Activated naive CD8-positive, alpha-beta T cell treated with anti-CD3 and anti-CD28 coated beads, Interleukin-2, amount 50 U/mL, for 24 hours (primary cell): ENCODE measurements around the gene ARID5B.

Source experiments
- ATAC-seq: fragments of 150-1000 bp; cut with Tn5 transposase; one replicate; pipeline ENCODE4 v1.10.0; 2021
- DNase-seq: peaks from one replicate; pipeline ENCODE4 v3.0.0; 2021
- H3K27ac Mint-ChIP-seq: one replicate; pipeline ENCODE4 v1.8.0; 2021; ENCODE audit warnings: mild to moderate bottlenecking, mixed read lengths
- H3K27me3 Mint-ChIP-seq: one replicate; pipeline ENCODE4 v1.8.0; 2021; ENCODE audit warnings: mixed read lengths
- H3K36me3 Mint-ChIP-seq: one replicate; pipeline ENCODE4 v1.8.0; 2021; ENCODE audit warnings: low read depth, mixed read lengths
- H3K4me1 Mint-ChIP-seq: one replicate; pipeline ENCODE4 v1.8.0; 2021; ENCODE audit warnings: mixed read lengths
- H3K4me3 Mint-ChIP-seq: one replicate; pipeline ENCODE4 v1.8.0; 2021; ENCODE audit warnings: mild to moderate bottlenecking, moderate library complexity, mixed read lengths
- H3K9me3 Mint-ChIP-seq: one replicate; pipeline ENCODE4 v1.8.0; 2021; ENCODE audit warnings: mixed read lengths

ARID5B gene

DNA sequence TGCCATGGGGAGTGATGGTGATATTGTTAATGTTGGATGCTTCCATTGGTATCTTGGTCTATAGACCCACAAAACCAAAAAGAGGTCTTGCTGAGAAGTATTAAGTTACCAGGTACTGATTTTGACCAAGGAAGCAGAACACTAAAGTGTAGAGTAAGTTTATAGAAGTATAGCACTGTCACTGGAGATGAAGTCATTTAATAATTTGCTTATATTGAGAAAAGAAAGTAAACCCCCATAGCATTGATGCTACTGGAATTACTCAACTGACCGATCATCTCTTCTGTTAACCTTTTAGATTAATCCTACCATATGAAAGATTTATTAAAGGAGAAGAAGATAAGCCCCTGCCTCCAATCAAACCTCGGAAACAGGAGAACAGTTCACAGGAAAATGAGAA, 183.9 kb downstream of the ARID5B start:
- Mint-ChIP-seq H3K9me3 (no peaks in the 10 kb centered on the region), H3K4me3 (no peak overlapping the region), H3K4me1 (peaks cover 64% of the 10 kb centered on the region), H3K36me3 (peaks cover 46% of the 10 kb centered on the region), H3K27me3 (no peaks in the 10 kb centered on the region), H3K27ac (peak overlapping the region; percentile 84)
- ATAC-seq (no peak), DNase-seq (no peak)

DNA sequence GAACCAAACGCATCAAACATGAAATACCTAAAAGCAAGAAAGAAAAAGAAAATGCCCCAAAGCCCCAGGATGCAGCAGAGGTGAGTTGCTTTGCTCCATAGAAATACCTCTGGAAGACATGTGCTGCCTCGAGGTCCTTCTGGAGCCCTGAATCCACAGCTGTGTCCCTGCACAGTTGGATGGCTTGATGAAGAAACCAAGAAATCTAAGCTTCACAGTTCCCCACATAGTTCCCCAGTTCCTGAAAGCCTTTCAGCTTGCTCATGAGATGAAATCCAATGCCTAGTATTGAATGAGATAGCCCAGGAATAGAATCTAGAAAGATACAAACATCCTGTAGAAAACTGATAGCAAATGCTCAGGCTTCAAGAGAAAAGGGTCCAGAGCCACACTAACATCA, 184.3 kb downstream of the ARID5B start:
- H3K36me3 Mint-ChIP-seq: peaks cover 50% of the 10 kb centered on the region
- H3K9me3 Mint-ChIP-seq: no peaks in the 10 kb centered on the region
- no peak overlapping the region for H3K4me3 Mint-ChIP-seq
- peak overlapping the region; percentile 84 for H3K27ac Mint-ChIP-seq
- ATAC-seq: no peak
- DNase-seq: no peak
- peaks cover 60% of the 10 kb centered on the region for H3K4me1 Mint-ChIP-seq
- H3K27me3 Mint-ChIP-seq: no peaks in the 10 kb centered on the region

DNA sequence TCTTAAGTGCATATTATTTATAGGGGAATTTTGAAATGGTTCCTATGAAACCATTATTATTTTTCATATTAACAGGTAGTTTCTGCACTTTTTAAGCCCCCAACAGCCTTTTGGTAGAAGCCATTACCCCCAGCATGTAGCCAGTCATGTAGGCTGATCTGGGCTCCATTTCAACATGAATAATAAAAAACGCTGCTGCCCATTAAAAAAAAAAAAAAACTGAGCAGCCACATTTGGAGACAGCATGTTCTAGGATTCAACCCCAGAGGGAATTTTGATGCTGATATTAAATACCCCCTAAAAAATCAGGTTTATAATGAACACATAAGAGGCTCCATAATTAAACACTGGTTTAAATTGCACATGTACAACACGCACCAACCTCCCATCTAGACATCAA, 185.8 kb downstream of the ARID5B start:
- Mint-ChIP-seq H3K4me3 (no peak overlapping the region), H3K27me3 (no peaks in the 10 kb centered on the region), H3K9me3 (no peaks in the 10 kb centered on the region), H3K36me3 (peaks cover 65% of the 10 kb centered on the region), H3K27ac (no peak overlapping the region), H3K4me1 (peaks cover 45% of the 10 kb centered on the region)
- no peak for ATAC-seq
- DNase-seq: no peak

DNA sequence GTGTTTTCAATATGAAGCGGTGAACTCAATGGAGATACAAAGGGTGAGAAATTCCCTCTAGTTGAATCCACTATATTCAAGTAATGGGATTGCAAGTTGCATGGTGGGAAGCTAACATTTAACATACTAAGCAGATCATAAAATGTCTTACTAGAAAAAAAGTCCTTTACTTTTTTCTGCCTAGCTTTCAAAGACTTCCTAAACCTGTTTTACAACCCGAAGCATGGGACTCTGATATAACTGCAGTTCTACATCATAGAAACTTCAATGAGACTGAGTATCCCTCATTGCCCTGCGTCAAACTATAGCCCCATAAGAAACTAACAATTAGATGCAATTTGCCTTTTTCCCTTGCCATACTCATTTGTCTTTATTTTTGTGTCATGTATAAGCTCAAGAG, 187.3 kb downstream of the ARID5B start:
- peaks cover 77% of the 10 kb centered on the region for H3K36me3 Mint-ChIP-seq

DNA sequence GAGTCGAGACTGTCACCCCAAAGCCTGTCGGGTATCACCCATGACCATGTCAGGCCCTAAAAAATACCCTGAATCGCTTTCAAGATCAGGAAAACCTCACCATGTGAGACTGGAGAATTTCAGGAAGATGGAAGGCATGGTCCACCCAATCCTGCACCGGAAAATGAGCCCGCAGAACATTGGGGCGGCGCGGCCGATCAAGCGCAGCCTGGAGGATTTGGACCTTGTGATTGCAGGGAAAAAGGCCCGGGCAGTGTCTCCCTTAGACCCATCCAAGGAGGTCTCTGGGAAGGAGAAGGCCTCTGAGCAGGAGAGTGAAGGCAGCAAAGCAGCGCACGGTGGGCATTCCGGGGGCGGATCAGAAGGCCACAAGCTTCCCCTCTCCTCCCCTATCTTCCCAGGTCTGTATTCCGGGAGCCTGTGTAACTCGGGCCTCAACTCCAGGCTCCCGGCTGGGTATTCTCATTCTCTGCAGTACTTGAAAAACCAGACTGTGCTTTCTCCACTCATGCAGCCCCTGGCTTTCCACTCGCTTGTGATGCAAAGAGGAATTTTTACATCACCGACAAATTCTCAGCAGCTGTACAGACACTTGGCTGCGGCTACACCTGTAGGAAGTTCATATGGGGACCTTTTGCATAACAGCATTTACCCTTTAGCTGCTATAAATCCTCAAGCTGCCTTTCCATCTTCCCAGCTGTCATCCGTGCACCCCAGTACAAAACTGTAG, 191.0 kb downstream of the ARID5B start:
- Mint-ChIP-seq H3K4me3 (no peak overlapping the region), H3K36me3 (peaks cover 84% of the 10 kb centered on the region), H3K4me1 (peaks cover 11% of the 10 kb centered on the region), H3K27me3 (no peaks in the 10 kb centered on the region), H3K9me3 (no peaks in the 10 kb centered on the region), H3K27ac (no peak overlapping the region)
- ATAC-seq (no peak), DNase-seq (no peak)

More for the DNA sequence above, 187.3 kb downstream of the ARID5B start:
- H3K27me3 Mint-ChIP-seq: no peaks in the 10 kb centered on the region
- no peak for DNase-seq
- peaks cover 30% of the 10 kb centered on the region for H3K4me1 Mint-ChIP-seq
- no peak overlapping the region for H3K4me3 Mint-ChIP-seq
- no peak for ATAC-seq
- no peaks in the 10 kb centered on the region for H3K9me3 Mint-ChIP-seq
- peak overlapping the region; percentile 9 for H3K27ac Mint-ChIP-seq

DNA sequence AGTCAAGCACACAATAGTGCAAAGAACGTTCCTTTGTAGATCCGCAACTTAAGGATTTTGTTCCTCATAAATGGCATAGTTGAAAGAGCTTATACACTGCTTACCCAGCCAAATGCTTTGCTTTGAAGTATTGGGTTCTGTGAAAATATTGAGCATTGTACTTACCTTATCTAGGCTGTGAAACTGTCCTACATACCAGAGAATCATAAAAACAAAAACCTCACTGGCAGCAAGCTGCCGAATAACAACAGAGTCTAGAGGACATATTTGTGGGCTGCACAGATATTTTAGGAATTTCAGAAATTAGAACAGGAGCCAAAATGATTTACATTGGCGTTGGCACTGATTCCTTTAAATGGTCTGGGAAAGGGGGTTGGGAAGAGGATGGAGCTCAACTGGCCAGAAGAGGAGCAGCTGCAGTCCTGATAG, 192.4 kb downstream of the ARID5B start:
- H3K27ac Mint-ChIP-seq: no peak overlapping the region
- no peaks in the 10 kb centered on the region for H3K9me3 Mint-ChIP-seq
- peaks cover 3% of the 10 kb centered on the region for H3K4me1 Mint-ChIP-seq
- no peak for ATAC-seq
- H3K4me3 Mint-ChIP-seq: no peak overlapping the region
- no peak for DNase-seq
- peaks cover 75% of the 10 kb centered on the region for H3K36me3 Mint-ChIP-seq
- H3K27me3 Mint-ChIP-seq: no peaks in the 10 kb centered on the region

DNA sequence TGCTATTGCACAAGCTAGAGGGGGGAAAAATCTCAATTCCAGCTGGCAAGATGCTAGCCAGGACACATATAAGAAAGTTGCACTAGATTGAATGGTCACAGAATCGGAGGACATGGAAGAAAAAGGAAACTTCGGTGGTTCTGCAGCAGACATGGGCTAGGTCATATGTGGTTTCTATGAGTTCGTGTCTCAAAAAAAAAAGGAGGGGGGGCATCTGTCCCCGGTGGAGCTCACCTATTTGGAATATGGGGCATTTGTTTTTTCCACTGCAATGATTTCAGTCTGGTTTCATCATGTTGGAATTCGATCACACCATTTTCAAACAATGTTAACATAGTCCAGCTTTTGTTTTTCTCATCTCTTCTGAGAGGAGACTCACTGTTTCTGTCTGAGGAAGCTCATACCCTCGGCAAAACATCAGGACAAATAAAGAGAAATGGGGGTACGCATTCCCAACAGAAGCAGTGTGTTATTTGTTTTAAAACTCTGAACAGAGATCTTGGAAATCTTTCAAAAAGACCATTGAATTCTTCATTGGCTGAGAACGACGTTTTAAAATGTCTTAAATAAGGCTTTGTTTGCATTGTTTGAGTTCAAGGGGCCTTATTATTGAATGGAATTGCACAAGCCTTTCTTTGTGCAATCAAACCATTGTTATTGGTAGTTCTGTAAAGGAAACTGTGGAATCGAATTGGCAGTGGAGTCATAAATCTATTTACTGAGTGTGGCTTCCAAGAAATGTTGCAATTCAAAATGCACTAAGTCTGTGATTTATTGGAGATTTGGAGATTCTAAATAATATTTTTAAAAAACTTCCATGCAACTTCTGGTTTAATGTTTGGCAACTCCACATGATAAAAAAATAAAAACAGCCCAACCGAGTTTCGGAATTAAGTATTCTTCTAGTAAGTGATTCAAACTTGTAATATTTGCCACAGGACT, 194.0 kb downstream of the ARID5B start:
- Mint-ChIP-seq H3K36me3 (peaks cover 64% of the 10 kb centered on the region), H3K27me3 (no peaks in the 10 kb centered on the region)
- no peak for ATAC-seq

DNA sequence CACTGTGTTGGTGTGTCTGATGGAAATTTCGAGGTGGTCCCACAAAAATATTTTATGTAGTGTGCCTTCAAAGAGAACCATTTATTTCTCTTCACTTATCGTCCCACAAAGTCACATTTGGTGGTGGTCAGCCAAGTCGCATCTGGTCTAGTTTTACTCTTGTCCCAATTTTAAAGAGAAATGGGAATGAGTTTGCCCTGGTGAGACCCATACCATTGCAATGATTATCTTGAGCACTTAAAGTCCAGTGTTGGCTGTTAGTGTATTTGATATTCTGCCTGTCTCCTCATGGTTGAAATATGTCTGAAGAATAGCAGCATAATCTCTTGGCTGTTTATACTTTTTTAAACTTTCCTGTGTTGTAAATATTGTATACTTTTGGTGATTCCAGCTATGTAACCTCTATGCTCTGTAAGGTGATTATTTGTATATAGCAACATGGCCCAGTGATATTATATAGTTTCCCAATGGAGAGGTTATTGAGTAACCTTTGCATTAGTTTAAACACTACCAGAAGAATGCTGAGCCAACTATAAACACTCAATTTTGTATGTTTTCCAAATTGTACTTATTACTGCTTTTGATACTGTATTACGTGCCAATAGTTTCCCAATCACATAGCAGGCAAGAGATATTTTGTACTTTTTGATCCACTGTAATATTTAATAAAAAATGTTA, 194.9 kb downstream of the ARID5B start:
- Mint-ChIP-seq H3K36me3 (peaks cover 54% of the 10 kb centered on the region), H3K9me3 (no peaks in the 10 kb centered on the region), H3K27me3 (no peaks in the 10 kb centered on the region), H3K27ac (no peak overlapping the region), H3K4me3 (no peak overlapping the region), H3K4me1 (peaks cover 5% of the 10 kb centered on the region)
- DNase-seq (no peak), ATAC-seq (no peak)

More for the DNA sequence above, 194.0 kb downstream of the ARID5B start:
- no peak for DNase-seq
- Mint-ChIP-seq H3K9me3 (no peaks in the 10 kb centered on the region), H3K27ac (no peak overlapping the region), H3K4me3 (no peak overlapping the region), H3K4me1 (peaks cover 5% of the 10 kb centered on the region)

DNA sequence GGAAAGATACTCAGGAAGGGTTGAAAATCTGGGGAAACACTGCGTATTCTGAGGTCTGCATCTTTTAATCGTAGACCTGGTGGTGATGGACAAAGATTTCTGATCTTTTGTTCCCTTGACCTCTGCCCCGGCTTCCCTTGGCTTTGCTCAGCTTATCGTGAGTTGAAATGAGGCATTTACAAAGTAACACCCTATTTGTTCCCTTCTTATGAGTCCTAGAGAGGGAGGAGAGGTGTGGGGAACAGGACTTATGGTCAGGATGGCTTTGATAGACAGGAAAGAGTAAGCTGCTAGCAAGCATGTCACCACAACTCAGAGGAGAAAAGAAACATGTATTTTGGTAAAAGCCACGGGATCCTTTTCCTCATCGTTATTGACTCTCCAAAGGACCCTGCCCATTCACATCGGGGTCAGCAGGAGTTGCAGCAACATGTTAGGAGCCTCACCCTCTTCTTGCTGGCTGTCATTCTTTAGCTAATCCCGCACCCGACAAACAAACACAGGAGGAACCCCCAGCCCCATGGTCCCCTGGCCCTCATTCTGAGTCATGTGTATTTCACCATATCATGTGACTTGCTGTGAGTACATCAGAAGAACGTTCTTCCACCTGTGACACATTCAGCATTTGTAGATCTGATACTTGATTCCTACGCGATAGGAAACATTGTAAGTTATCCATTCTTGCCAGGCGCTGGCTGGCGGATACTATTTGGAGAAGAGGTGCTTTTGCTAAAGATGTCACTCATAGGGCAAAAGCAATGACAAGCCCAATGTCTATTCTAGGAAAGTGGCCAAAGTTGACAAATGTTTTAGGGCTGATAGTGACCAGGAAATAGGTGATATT, 197.0 kb downstream of the ARID5B start:
- Mint-ChIP-seq H3K27ac (peak overlapping the region; percentile 11), H3K4me3 (no peak overlapping the region), H3K4me1 (peaks cover 5% of the 10 kb centered on the region), H3K36me3 (peaks cover 34% of the 10 kb centered on the region), H3K27me3 (no peaks in the 10 kb centered on the region), H3K9me3 (no peaks in the 10 kb centered on the region)
- DNase-seq (no peak), ATAC-seq (no peak)

DNA sequence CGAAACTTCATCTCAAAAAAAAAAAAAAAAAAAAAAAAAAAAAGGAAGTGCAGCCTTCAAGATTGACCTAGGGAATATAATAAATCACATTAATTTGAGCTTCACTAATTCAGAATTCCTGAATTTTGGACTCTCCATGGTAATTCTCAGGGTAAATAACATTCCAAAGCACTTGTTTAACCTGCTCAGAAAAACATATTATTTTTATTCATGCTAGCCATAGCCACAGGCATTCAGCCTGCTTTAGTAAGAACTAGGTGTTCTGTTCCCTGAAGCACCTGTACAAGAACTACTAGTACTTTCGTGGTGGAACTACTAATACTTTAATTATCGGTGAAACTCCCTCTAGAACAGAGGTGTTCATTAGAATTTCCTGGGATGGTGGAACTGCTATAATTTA, 197.8 kb downstream of the ARID5B start:
- DNase-seq (no peak), ATAC-seq (no peak)
- Mint-ChIP-seq H3K4me3 (no peak overlapping the region), H3K4me1 (peaks cover 5% of the 10 kb centered on the region), H3K27ac (no peak overlapping the region), H3K9me3 (no peaks in the 10 kb centered on the region), H3K36me3 (peaks cover 26% of the 10 kb centered on the region), H3K27me3 (no peaks in the 10 kb centered on the region)

DNA sequence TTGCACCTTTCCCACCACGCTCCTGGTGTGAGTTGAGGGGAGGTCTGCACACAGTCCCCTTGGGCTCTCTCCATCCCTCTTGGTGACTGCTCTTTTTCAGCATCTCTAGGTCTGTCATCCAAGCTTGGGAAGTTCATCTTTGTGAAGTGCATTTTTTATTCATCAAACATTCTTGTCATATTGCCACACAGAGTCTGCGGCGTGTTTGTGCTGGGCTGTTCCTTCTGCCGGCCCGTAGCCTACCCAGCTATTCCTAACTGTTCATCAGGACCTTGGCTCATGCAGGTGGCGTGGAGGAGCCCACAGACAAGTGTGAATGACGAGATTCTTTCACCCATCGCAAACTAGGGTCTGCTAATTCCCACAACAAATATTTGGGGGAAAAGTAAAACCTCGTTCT, 202.4 kb downstream of the ARID5B start:
- Mint-ChIP-seq H3K4me1 (peaks cover 32% of the 10 kb centered on the region), H3K36me3 (peaks cover 1% of the 10 kb centered on the region), H3K9me3 (no peaks in the 10 kb centered on the region), H3K27me3 (no peaks in the 10 kb centered on the region), H3K4me3 (no peak overlapping the region), H3K27ac (no peak overlapping the region)
- no peak for DNase-seq
- ATAC-seq: no peak

DNA sequence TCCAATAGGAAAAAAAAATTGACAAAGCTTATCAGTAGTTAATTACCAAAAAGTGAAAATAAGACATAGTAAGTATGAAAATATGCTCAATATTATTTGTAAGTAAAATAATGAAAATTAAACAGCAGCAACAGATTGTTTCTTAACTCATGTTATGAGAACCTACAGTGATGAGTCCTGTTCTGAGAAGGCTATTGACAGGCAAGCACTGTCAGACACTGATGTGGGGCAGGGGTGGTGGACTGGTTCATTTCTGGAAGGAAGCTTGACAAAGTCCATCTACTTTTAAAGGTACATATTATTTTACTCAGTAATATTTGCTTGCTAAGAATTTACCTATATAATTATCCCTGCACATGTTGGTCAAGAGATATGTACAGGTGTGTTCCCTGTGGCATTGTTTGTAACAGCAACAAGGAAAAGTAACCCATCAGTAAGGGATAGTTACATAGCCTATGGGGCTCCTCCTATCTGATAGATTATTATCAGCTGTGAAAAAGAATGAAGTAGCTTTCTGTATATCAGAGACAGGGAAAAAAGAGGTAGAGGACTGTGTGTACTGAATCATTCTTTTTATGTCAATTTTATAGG, 205.5 kb downstream of the ARID5B start:
- H3K27me3 Mint-ChIP-seq: no peaks in the 10 kb centered on the region
- ATAC-seq: no peak
- H3K27ac Mint-ChIP-seq: no peak overlapping the region
- H3K9me3 Mint-ChIP-seq: no peaks in the 10 kb centered on the region
- H3K4me1 Mint-ChIP-seq: peaks cover 50% of the 10 kb centered on the region
- no peak for DNase-seq
- no peaks in the 10 kb centered on the region for H3K36me3 Mint-ChIP-seq
- H3K4me3 Mint-ChIP-seq: no peak overlapping the region

DNA sequence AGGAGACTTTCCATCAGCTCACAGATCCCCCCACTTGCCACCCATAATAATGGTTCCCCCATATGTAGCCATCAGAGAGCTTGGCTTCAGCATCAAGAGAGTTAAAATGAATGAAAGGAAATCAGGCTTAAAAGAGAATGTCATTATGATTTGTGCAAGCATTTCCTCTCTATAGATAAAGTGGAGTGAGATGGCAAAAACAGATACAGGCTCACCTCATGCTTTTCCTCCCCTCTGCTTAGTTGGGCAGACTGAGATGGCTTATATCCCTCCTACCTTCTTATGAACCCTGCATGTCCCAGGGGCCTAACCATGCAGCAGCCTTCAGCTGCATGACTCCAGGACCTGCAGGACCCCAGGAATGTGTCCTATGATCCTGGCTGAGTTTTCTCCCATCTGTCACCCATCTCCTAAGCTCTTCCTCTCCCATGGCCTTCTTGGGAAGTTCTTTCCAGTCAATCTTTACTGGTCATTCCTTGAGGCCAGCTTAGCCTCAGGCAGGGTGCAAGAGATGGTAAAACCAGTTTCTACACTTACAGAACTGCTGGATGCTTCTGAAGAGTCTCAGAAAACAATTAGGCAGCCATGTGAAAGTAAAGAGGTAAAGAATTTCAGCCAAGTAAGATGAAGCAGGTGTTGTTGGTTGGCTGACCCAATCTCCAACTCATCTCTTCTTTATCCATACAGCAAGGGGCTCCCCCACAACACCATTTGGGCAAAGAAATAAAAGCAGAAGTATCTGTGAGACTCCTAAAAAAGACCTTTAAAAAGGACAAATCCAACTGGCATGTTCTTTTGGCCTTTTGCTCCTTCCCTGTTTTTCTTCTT, 207.5 kb downstream of the ARID5B start:
- ATAC-seq (no peak), DNase-seq (no peak)
- H3K27ac Mint-ChIP-seq: peak overlapping the region; percentile 74
- peaks cover 56% of the 10 kb centered on the region for H3K4me1 Mint-ChIP-seq
- no peaks in the 10 kb centered on the region for H3K27me3 Mint-ChIP-seq
- no peaks in the 10 kb centered on the region for H3K36me3 Mint-ChIP-seq
- no peaks in the 10 kb centered on the region for H3K9me3 Mint-ChIP-seq
- no peak overlapping the region for H3K4me3 Mint-ChIP-seq
